IPS-11a (cell line): Measurements from ENCODE around the gene ASCC3.

Source experiments
- H3K4me3 ChIP-seq: one replicate; pipeline ENCODE4 v1.5.1; 2013; ENCODE audit warnings: low read depth, low read length, control low read depth

Gene ASCC3

DNA sequence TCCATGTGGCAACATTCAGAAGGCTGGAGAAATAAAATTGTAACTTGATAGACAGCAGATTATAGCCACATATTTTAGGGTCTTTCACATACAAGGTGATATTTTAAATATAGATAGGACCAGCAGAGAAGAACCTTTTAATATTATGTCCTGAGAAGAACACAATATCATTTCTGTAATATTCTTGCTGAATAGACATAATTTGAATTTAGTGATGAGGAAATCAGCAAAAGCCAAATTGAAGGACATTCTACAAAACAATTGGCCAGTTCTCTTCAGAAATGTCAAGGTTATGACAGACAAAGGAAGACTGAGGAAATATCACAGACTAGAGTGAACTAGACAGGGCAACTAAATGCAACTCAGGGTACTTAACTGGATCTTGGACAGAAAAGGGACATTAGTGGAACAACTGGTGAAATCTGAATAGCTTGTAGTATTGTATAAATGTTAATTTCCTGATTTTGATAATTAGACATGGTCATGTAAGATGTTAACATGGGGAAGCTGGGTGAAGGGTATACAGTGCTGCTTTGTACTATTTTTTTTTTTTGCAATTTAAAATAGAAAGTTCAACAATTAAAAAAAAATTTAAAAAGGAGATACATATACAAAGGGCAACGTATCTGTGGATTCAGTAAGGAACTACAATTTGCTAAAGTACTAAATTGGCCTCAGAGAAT, 281.9 kb downstream of the ASCC3 start:
- no peak overlapping the region for H3K4me3 ChIP-seq

DNA sequence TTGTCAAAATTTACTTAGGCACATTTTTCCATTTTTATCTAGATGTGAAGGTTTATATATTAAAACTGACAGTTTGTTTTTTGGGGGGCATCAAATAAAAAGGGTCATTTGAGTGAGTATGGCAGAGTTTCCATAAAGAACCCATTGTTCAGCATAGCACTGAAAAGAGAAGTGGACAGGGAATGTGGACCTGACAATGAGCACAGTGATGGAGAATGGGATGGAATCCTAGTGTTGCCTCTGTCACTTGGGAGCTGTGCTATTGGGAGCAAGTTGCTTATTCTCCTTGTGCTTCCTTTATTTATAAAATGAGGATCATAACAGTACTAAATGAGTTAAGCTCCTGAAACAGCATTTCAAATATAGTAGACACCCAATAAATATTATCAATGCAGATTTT, 285.7 kb downstream of the ASCC3 start:
- no peak overlapping the region for H3K4me3 ChIP-seq

DNA sequence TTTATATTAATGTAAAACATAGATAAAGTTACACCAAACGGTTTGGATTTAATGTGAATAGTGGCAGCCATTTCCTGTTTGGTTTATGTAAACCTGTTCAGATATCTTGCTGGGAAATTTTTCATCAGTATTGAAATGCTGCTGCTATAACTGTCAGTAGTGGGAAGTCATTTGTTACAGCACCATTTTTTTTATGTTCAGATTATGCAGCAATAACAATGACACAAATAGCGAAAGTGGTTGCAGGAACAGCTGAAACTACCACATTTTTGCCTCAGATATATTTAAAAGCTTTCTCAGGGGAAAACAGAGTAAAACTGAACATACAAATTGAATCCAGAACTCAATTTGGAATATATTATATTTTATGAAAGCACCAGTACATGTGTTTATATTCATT, 287.6 kb downstream of the ASCC3 start:
- H3K4me3 ChIP-seq, result no peak overlapping the region

DNA sequence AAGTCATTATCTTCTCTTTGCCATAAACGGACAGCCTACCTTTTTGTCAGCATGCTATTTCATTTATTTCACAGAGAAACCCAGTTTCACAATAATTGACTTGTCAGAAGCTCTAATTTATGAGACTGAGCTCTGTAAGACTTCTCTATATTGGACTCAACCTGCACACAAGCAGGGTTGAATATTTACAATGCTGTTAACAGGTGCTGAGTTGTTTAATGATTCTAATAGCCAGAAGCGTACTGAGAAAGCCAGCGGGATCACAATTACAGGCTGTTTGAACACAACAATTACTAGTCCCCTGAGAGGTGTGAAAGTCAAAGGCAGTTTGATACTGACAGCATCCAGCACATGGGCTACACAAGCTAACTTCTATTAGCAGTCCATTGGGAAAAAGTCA, 288.2 kb downstream of the ASCC3 start:
- H3K4me3 ChIP-seq, result no peak overlapping the region

DNA sequence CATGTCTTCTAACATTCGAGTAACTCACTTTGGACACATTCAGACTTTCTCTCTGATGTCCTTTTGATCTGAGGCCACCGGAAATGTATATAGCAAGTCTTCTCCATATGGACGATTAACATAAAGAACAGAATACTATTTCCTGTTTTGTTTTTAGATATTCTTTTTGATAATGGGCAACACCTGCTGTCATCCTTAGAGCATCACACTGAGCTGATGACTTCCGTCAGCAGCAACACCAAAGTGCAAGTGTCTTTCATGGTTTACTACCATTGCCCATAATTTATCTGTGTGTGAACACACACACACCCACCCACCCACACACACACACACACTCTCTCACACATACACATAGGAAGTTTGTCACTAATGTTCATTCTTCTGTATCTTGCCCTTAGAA, 303.7 kb downstream of the ASCC3 start:
- no peak overlapping the region for H3K4me3 ChIP-seq

DNA sequence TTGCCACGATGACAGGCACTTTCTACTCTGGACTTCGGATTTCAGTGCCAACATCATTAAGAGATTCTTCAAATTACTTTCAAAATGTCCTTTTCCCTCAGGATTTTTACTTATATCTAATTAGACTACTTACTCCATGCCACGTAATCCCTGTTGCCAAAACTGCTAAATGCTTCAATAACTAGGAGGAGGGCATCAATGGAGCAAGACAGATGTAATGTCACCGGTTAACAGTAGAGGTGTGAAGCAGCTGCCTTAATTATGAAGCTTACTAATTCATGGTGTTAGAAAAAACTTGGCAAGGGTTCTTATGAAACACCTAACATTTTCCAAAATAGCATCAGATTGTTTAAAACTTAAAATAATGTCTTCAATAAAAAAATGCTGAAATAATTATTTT, 305.2 kb downstream of the ASCC3 start:
- no peak overlapping the region for H3K4me3 ChIP-seq

DNA sequence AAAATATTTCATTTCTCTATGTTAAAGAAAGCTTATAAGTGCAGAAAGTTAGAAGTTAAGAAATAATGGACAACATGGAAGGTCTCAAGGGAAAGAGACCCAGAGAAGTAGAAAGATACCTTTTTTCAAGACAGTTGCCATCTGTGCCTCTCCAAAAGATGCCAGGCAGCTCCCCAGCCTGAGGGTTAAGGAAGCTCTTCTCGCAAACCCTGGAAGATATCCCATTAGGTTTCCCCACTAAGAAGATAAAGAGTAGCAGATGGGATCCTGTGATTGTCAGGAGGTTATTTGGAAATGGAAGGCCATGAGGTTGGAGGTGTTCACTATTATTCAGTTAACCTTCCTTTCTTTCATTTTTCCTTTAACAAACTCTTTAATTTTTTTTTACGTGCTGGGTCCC, 306.3 kb downstream of the ASCC3 start:
- H3K4me3 ChIP-seq, result no peak overlapping the region

DNA sequence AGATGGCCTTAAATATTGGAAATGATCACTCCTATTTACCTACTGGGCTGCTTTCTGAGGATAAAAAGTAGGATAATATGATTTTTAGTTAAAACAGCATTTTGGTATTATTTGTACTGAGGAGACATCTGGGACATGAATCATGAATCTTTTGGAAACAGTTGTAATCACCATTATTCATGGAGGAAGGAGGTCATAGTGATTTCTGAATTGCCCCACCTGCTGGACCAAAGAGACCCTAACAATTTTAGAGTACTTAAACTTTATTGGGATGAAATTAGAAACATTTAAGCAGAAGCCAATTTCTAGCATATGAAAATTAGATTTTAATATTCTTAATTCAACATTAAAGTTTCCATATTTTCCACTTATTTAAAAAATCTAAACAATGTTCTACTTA, 308.0 kb downstream of the ASCC3 start:
- H3K4me3 ChIP-seq, result no peak overlapping the region

DNA sequence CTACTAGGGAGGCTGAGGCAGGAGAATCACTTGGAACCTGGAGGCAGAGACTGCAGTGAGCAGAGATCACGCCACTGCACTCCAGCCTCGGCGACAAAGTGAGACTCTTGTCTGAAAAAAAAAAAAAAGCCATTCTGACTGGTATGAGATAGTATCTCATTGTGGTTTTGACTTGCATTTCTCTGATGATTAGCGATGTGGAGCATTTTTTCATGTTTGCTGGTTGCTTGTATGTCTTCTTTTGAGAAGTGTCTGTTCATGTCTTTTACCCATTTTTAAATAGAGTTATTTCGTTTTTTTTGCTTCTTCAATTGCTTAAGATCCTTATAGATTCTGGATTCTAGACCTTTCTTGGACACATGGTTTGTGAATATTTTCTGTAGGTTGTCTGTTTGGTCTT, 312.9 kb downstream of the ASCC3 start:
- H3K4me3 ChIP-seq, result no peak overlapping the region

DNA sequence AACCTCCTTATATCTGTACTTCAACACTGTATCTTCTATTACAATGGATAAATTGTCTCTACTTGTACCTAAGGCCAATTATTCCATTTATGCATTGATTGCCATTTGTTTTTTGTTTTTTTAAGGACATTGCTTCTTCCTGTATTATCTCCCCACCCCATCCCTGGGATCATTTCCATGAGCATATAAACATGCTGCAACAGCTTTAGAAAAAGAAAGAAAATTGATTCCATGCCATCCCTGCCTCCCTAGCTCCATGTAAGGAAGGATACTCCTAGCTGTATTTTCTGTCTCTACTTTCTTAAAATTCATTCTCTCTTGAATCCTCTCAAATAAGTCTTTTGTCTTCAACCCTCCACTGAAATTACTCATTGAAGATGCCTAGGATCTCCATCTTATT, 314.6 kb downstream of the ASCC3 start:
- H3K4me3 ChIP-seq, result no peak overlapping the region

DNA sequence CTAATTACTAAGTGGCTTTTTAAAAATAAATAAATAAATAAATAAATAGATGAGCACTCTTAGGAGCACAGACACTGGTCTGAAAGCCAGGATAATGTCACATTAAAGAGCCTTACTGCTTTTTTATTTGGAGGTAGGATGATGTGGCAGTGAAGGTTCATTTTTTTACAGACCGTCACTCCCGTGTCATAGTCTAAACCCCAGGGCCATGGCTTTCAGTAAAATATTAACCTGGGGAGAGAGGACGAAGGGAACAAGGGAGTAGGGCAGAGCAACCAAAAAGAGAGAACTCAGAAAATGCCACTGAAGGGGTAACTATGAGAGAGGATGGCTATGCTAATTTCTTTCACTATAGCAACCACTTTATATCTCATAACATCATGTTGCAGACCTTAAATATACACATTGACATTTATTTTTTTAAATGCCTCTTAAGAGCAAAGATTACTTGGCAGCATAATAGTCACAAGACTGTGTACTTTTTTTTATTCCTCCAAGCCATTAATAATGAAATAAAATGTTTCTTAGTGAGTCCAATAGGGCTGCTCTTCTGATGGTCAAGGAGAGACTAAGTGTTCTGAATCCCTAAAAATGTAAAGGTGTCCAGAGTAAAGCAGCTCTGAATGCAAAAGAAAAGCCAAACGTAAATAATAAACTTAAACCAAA, 315.6 kb downstream of the ASCC3 start:
- H3K4me3 ChIP-seq, result no peak overlapping the region

DNA sequence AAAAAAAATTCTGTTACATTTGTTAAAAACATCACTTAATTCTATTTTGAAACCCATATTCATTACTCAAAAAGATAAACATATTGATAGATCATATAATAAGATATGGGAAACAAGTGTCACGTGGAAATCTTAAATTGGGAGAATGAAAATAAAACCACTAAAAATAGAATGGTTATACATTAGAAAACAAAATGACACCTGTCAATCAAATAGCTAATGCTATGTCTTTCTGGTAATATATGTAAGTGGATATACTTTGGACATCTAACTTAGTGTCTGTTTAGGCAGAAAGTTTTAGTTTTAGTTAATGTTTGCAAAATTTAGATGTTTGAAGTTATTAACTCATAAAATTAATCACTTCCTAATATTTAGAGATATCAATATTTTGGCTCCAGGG, 321.3 kb downstream of the ASCC3 start:
- no peak overlapping the region for H3K4me3 ChIP-seq

DNA sequence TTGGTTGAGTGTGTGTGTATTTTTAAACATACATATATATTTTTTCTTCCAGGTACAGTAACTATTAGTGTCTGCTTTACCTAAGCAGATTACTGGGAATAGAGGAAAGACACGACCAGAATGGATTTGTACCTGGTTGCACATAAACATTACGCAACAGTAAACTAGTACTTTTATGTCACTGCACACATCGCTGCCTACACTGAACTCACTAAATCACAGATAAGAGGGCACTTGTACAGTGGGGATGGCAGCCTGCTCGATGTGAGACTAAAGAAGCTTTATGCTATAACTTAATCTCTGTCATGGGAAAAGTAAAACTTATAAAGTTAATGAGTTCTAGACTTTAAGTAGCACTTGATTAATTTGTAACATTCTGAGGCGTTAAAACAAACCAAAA, 326.9 kb downstream of the ASCC3 start:
- H3K4me3 ChIP-seq, result no peak overlapping the region

DNA sequence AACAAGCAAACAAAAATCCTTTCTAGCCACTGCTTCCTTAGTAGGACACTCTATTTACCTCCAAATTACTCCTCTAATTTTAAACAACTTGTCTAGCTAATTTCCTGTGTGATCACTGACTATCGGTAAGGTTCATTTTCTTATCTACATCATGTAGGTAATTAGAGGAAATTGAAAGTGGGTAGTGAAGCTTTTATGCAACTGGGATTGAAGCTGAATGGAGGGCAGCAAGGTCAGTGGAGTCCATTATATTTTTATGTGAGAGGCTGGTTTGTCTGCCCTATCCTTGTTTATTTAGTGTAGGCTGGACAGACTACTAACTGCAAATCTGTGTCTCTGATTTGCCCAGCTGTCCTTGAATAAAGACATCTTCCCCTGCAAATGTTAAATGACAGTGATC, 327.9 kb downstream of the ASCC3 start:
- H3K4me3 ChIP-seq, result no peak overlapping the region

DNA sequence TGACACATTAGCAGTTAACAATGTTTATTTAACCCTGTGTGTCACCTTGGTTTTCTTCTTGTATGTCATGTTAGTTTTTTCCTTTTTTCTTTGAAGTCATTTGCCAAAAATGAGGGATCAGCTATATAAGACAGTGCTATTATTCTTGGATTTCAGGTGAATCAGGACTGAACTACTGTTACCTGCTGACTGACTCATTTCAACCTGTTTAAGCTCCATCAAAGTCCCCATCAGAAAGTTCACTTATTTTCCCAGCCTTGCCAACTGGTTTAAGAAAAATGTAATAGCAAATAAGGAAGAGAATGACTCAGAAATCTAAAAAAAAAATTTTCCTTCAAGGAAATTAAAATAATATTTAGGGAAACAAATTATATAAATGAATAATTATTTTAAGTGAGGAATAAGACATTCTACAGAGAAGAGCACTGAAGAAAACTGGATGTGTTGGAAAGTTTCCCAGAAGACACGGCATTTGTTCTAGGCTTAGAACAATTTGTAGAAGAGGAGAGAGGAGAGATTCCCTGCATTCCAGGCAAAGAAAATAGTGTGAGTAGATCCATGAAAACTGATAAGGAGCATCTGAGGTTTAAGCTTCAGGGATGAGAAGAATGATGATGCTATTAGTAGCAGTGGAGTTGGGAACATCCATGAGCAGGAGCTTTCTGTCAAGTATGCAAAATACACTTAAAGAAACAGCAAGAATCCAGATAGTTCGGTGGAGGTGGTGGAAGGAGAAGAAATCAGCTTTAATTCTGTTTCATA, 331.5 kb downstream of the ASCC3 start:
- H3K4me3 ChIP-seq, result no peak overlapping the region

DNA sequence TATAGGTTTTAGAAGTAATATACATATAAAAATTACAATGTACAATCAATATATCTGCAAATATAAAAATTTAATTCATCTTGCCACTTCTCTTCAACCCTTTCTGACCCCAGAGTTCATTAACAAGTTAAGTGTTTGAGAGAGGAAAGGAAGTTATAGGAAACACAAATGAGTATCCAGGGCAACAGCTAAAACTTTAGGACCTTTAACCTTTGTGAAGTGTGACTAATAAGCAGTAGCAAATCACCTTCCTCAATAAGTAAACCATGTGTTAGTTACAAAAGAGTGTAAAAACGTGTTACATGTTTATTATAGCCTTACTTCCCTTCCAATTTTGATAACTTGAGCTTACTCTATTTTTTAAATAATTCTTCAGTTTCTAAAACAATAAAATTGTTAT, 343.0 kb downstream of the ASCC3 start:
- no peak overlapping the region for H3K4me3 ChIP-seq

DNA sequence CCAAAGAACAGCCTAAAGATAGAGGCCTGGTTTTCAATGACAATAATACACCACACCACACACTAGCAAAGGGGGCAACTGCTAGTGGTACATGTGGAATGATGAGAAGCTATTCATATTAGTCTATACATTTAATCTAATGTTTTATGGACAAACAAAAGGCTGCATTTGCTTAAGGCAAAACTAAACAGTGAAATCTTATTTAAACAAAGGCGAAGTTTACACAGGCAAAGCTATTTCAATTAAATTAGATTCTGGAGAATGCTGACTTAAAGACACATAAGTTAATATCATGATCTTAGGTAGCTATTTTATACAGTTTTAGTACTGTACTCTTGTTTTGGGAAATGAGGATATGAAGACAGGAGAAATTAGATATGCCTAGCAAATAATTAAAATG, 362.5 kb downstream of the ASCC3 start:
- no peak overlapping the region for H3K4me3 ChIP-seq

DNA sequence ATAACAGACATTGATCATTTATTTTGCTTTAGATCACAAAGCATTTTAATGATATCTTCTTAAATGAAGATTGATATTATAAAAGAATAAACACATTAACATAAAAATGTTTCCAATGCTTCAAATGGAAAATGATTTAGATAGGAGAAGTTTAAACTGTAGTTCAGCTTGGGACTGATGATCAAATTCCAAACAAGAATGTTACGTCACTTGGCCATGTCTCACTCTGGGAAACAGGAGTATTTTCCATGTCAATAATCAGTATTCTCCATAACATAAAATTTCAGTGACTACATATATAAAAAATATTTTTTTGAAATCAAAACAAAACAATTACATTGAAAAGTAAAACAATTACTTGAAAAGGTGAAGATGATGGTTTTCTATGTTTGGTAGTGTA, 363.5 kb downstream of the ASCC3 start:
- no peak overlapping the region for H3K4me3 ChIP-seq

DNA sequence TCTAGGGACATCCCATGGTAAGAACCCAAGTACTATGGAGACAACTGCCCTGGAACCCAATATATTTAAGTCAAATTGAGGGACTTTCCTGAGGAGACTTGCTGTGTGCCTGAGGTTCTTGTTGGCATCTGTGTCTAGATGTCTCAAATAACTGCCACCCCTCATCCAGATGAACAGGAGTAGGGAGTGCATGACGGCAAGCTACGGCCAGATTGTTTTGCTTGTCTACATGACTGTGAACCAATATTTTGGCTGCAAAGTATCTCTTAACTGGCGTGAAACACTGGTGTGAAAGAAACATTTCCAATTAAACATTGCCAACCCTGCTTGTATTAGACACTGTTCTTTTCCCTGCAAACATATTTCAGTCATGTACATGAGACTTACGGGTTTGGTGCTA, 364.0 kb downstream of the ASCC3 start:
- no peak overlapping the region for H3K4me3 ChIP-seq

DNA sequence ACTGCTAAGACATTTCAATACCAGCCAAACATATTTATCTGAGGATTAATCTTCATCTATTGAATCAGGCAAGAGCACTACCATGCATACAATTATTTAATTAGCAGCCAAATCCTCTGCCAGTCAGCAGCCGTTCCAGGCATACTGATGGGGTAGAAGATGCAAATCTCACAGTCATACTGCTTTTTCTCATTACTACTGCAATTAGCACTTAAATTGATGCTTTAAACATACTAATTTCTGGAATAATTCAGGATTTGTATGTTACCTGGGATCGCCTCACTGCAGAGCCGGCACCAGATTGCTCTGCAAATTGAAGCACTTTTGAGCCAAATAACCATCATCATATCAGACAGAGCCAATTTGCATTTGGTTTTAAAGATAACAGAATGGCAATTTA, 366.5 kb downstream of the ASCC3 start:
- no peak overlapping the region for H3K4me3 ChIP-seq

DNA sequence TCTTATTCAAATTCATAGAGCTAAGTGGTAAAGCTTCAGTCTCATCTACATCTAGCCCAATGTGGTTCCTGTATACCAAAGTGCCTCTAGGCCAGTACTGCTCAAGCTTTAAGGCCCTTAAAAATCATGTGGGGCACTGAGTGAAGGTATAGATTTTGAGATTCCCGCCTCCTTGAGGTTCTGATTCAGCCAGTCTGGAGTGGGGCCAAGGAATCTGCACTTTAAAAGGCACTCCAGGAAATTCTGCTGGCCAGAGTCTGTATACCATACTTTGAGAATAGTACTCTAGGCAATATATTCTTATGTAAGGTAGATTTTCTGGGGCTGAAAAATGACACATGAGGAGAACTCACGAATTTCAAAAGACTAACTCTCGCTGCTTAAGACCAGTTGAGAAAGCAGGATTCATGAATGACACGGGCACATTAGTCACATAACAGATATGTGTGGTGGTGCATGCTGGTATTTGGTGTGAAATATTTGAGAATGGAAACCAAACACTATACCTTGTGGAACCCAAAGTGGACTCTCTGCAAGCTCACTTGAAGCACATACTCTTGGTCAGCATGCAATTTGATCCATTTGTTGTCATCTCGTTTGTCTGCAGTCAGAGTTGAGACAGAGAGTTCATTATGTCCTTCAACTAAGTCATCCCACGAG, 368.8 kb downstream of the ASCC3 start:
- H3K4me3 ChIP-seq, result no peak overlapping the region

DNA sequence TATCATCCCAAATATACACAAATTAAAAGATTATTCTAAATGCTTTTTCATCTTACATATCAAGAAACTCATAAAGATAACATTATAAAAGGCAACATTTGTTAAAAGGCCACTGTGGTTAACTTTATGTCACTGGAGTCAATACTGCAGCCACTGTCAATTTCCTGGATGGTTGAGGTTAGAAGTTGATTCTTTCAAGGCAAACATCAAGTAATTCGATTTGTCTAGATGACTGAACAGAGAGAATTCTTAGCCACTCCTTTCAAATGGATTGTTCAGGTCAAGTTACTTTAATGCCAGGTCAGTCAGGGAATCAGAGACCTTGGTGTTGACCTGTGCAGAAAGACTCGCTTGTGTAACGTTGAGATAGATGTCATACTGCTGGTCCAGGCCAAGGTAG, 372.0 kb downstream of the ASCC3 start:
- no peak overlapping the region for H3K4me3 ChIP-seq
